ENCODE results near the gene MRPL38. TPM values are rescaled to one million over a fixed set of nuclear protein-coding genes. Genes with fewer than 3 reads are reported as not detected.
A peak's percentile ranks its signal among the peaks of the same experiment; 100 is the strongest.

MRPL38 gene
- total and polyA plus RNA-seq, 2 donors (not counting 1 experiment from before 2014, with no cell fraction given), result 126 to 127 TPM

GRCh38 chr17:75876938-75877751 lies 27.5 kb downstream of the MRPL38 start:
- H2AFZ ChIP-seq (ENCODE audit: insufficient read depth, low read depth, low read length, poor library complexity, severe bottlenecking), result peak overlapping the region; percentile 94
- Mint-ChIP-seq H3K4me3 (peak overlapping the region; percentile 90), H3K4me1 (peaks cover 35% of the 10 kb centered on the region), H3K27ac (peak overlapping the region; percentile 91), H3K9me3 (ENCODE audit: insufficient read depth) (no peaks in the 10 kb centered on the region), H3K27me3 (peaks cover 4% of the 10 kb centered on the region)
- H3K36me3 ChIP-seq (replicated peaks in 1 of 2; ENCODE audit: control extremely low read depth in 1 of 2, control insufficient read depth in 1 of 2, extremely low read depth in 1 of 2, insufficient read depth in 2 of 2, low read length in 1 of 2), result no peaks in the 10 kb centered on the region
- DNase-seq (peak; percentile 51), ATAC-seq (ENCODE audit: low read depth) (peak; percentile 15)
- H3K27me3 ChIP-seq (replicated peaks in 1 of 4; ENCODE audit: control extremely low read depth in 1 of 4, control insufficient read depth in 3 of 4, insufficient read depth in 4 of 4, low read length in 3 of 4), result peaks cover 0 to 7% (median 1%) of the 10 kb centered on the region in 4 experiments
- peak overlapping the region in 4 of 5 experiments; percentile 46 to 69 (median 52) for H3K4me3 ChIP-seq (ENCODE audit: control extremely low read depth in 1 of 5, extremely low read depth in 1 of 5, insufficient read depth in 1 of 5, low read depth in 2 of 5, low read length in 4 of 5)
- H3K27ac ChIP-seq (ENCODE audit: low read length in 2 of 2), result peak overlapping the region; percentile 44 to 55
- no peaks in the 10 kb centered on the region for H3K9me3 ChIP-seq (ENCODE audit: control extremely low read depth in 1 of 3, control insufficient read depth in 2 of 3, insufficient read depth in 1 of 3, low read length in 2 of 3)
- WGBS (ENCODE audit: insufficient coverage), result 20% methylated on average over 41 of the region's 41 CpGs
- intact Hi-C loops (cut with micrococcal nuclease), result loop anchor here (1.0 to 5.0 kb wide), 5 partner anchors 13 to 35 kb away; partner anchors contain the start of genes MRPL38, TRIM65, UNC13D and WBP2
- peaks cover 30 to 44% of the 10 kb centered on the region in 2 donors for H3K4me1 ChIP-seq (ENCODE audit: control insufficient read depth in 2 of 2, insufficient read depth in 2 of 2, low read length in 2 of 2)
- peak overlapping the region; percentile 76 for H3K9ac ChIP-seq (ENCODE audit: low read length)
- ChIA-PET POLR2A (interaction anchor here (0.7 to 3.3 kb wide), 6 partner anchors 19 to 99 kb away, joined by 3 to 24 read pairs (median 5); partner anchors contain the start of genes MRPL38, TRIM65 and WBP2), CTCF (interaction anchor here (0.6 to 5.6 kb wide), 13 partner anchors 9 to 112 kb away, joined by 3 to 52 read pairs (median 5); partner anchors contain the start of genes GALK1, TRIM65, UNC13D and UNK)
- no peaks in the 10 kb centered on the region for H4K20me1 ChIP-seq (ENCODE audit: control insufficient read depth, insufficient read depth, low read length, poor library complexity, severe bottlenecking)
- H3K79me2 ChIP-seq (ENCODE audit: control insufficient read depth, insufficient read depth, low read length), result no peaks in the 10 kb centered on the region
- TF ChIP-seq, protein P1, sequence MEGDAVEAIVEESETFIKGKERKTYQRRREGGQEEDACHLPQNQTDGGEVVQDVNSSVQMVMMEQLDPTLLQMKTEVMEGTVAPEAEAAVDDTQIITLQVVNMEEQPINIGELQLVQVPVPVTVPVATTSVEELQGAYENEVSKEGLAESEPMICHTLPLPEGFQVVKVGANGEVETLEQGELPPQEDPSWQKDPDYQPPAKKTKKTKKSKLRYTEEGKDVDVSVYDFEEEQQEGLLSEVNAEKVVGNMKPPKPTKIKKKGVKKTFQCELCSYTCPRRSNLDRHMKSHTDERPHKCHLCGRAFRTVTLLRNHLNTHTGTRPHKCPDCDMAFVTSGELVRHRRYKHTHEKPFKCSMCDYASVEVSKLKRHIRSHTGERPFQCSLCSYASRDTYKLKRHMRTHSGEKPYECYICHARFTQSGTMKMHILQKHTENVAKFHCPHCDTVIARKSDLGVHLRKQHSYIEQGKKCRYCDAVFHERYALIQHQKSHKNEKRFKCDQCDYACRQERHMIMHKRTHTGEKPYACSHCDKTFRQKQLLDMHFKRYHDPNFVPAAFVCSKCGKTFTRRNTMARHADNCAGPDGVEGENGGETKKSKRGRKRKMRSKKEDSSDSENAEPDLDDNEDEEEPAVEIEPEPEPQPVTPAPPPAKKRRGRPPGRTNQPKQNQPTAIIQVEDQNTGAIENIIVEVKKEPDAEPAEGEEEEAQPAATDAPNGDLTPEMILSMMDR (IDR thresholded peaks at IDR 0.05), result no peak
- no peak for TF ChIP-seq EZH2 (IDR thresholded peaks at IDR 0.05; ENCODE audit: borderline replicate concordance, insufficient read depth, low read depth, low read length, poor library complexity, severe bottlenecking)
- peak overlapping the region; percentile 98 for H3K4me2 ChIP-seq (replicated peaks; ENCODE audit: low read depth, low read length, poor library complexity, severe bottlenecking)
